IMR-90 (cell line): ENCODE data around the gene DAPK3. TPM values are rescaled to one million over a fixed set of nuclear protein-coding genes. Genes with fewer than 3 reads are reported as not detected.
A peak's percentile ranks its signal among the peaks of the same experiment; 100 is the strongest.

Experiments used
- ATAC-seq: fragments of 200-7000 bp; cut with Tn5 transposase; 2 replicates; pipeline ENCODE4 v1.9.1; 2020; ENCODE audit warnings: low read depth, mild to moderate bottlenecking, moderate library complexity
- BruUV-seq: library from RNA; stranded (reverse); fragments of 400-500 nt; replicated peaks from 2 replicates; lab custom pipeline; 2021; lab: Mats Ljungman, UMichigan
- CTCF ChIA-PET: fragments of 300-600 bp; formaldehyde crosslinking; extraction: SDS; loops from one replicate; lab custom pipeline; 2021; ENCODE audit warnings: antibody characterized with exemption; lab: Yijun Ruan, JAX
- POLR2A ChIA-PET: fragments of 300-600 bp; sonication (Branson Sonifier 250); formaldehyde crosslinking; loops from one replicate; lab custom pipeline; 2022; ENCODE audit warnings: antibody characterized with exemption; ENCODE audit not compliant: unreplicated experiment; lab: Charles Lee
- DNase-seq: peaks from one replicate; pipeline ENCODE4 v3.0.0; 2013
- H2AFZ ChIP-seq: replicated peaks from 2 replicates; pipeline ENCODE3; 2013; ENCODE audit warnings: low read length, mild to moderate bottlenecking; ENCODE audit not compliant: poor library complexity
- H2AK5ac ChIP-seq: 2 replicates; pipeline ENCODE4 v1.6.1; 2013; ENCODE audit warnings: low read depth, low read length, inconsistent platforms
- H2AK9ac ChIP-seq: replicated peaks from 2 replicates; pipeline ENCODE3; 2013; ENCODE audit warnings: mild to moderate bottlenecking, low read depth, low read length, moderate library complexity; ENCODE audit not compliant: poor library complexity
- H2BK120ac ChIP-seq: 2 replicates; pipeline ENCODE4 v1.6.1; 2013; ENCODE audit warnings: low read depth, low read length, inconsistent platforms
- H2BK15ac ChIP-seq: 3 replicates; pipeline ENCODE4 v1.6.1; 2013; ENCODE audit warnings: low read depth, low read length, inconsistent platforms
- H2BK20ac ChIP-seq: 2 replicates; pipeline ENCODE4 v1.6.1; 2013; ENCODE audit warnings: low read depth, mild to moderate bottlenecking, inconsistent platforms, low read length, moderate library complexity
- H2BK5ac ChIP-seq: 2 replicates; pipeline ENCODE4 v1.6.1; 2013; ENCODE audit warnings: mild to moderate bottlenecking, low read depth, low read length, inconsistent platforms; ENCODE audit not compliant: poor library complexity, severe bottlenecking
- H3K14ac ChIP-seq: replicated peaks from 2 replicates; pipeline ENCODE4 v1.6.1; 2013; ENCODE audit warnings: low read depth, low read length, inconsistent platforms
- H3K18ac ChIP-seq: 2 replicates; pipeline ENCODE4 v1.6.1; 2013; ENCODE audit warnings: low read depth, low read length, control low read depth
- H3K23ac ChIP-seq: 2 replicates; pipeline ENCODE4 v1.6.1; 2013; ENCODE audit warnings: low read depth, low read length, inconsistent platforms
- H3K27ac ChIP-seq: 2 replicates; pipeline ENCODE4 v1.5.1; 2013; ENCODE audit warnings: mild to moderate bottlenecking, control low read depth, low read length; ENCODE audit not compliant: insufficient read depth
- H3K27me3 ChIP-seq: 2 replicates; pipeline ENCODE4 v1.6.1; 2013; ENCODE audit warnings: low read length; ENCODE audit not compliant: control insufficient read depth, insufficient read depth
- H3K36me3 ChIP-seq: 2 replicates; pipeline ENCODE4 v1.6.1; 2013; ENCODE audit warnings: low read length, mixed read lengths; ENCODE audit not compliant: control insufficient read depth, insufficient read depth
- H3K4ac ChIP-seq: 2 replicates; pipeline ENCODE4 v1.6.1; 2013; ENCODE audit warnings: low read depth, low read length, inconsistent platforms
- H3K4me1 ChIP-seq: 2 replicates; pipeline ENCODE4 v1.6.1; 2013; ENCODE audit warnings: low read length, mixed read lengths; ENCODE audit not compliant: control insufficient read depth, insufficient read depth
- H3K4me2 ChIP-seq: 2 replicates; pipeline ENCODE4 v1.6.1; 2013; ENCODE audit warnings: low read depth, mild to moderate bottlenecking, control low read depth, low read length, moderate library complexity
- H3K4me3 ChIP-seq: 2 replicates; pipeline ENCODE4 v1.5.1; 2013; ENCODE audit warnings: low read depth, mild to moderate bottlenecking, control low read depth, low read length, moderate library complexity; ENCODE audit not compliant: insufficient read depth
- H3K56ac ChIP-seq: 2 replicates; pipeline ENCODE4 v1.6.1; 2013; ENCODE audit warnings: low read length, inconsistent platforms; ENCODE audit not compliant: insufficient read depth; ENCODE audit errors: extremely low read depth
- H3K79me1 ChIP-seq, 2 experiments: 2 replicates each; pipeline ENCODE4 v1.6.1; 2013; ENCODE audit warnings: low read length in 2 of 2, inconsistent platforms in 1 of 2, low read depth in 1 of 2
- H3K9ac ChIP-seq: 2 replicates; pipeline ENCODE4 v1.6.1; 2013; ENCODE audit warnings: low read depth, low read length, control low read depth
- H3K9me1 ChIP-seq: 2 replicates; pipeline ENCODE4 v1.6.1; 2013; ENCODE audit warnings: low read length, inconsistent platforms; ENCODE audit not compliant: insufficient read depth
- H3K9me3 ChIP-seq: 2 replicates; pipeline ENCODE4 v1.6.1; 2013; ENCODE audit warnings: low read length; ENCODE audit not compliant: control insufficient read depth, insufficient read depth
- H4K20me1 ChIP-seq: 2 replicates; pipeline ENCODE4 v1.6.1; 2013; ENCODE audit warnings: low read length, inconsistent platforms; ENCODE audit not compliant: insufficient read depth
- H4K5ac ChIP-seq: 2 replicates; pipeline ENCODE4 v1.6.1; 2013; ENCODE audit warnings: mild to moderate bottlenecking, low read depth, low read length, control low read depth
- H4K8ac ChIP-seq, 2 experiments: 2 replicates each; pipeline ENCODE4 v1.6.1; 2013; ENCODE audit warnings: low read depth in 2 of 2, low read length in 2 of 2, control low read depth in 1 of 2, inconsistent platforms in 1 of 2
- H4K91ac ChIP-seq: 2 replicates; pipeline ENCODE4 v1.6.1; 2013; ENCODE audit warnings: low read depth, low read length, inconsistent platforms; ENCODE audit not compliant: insufficient read depth
- SMC3 ChIP-seq: fragments of 150-350 bp; IDR thresholded peaks from 2 replicates; pipeline ENCODE4 v1.6.1; 2016; ENCODE audit warnings: low read depth, mild to moderate bottlenecking, antibody characterized with exemption, low read length, moderate library complexity
- WGBS, 2 experiments: methylation state at CpG; one replicate each; pipeline versions ENCODE4 v1.1.5 to v1.1.7; 2013; ENCODE audit warnings: missing lambda C conversion rate in 2 of 2; ENCODE audit not compliant: insufficient read length in 1 of 2; ENCODE audit errors: extremely low coverage in 2 of 2; 5-methylcytosine and 5-hydroxymethylcytosine counted together
- dilution Hi-C: fragments of 300-500 bp; cut with HindIII; formaldehyde crosslinking; loops from one replicate; pipeline ENCODE4 v1.14.3; 2018; ENCODE audit warnings: low sequenced_read_pairs; ENCODE audit not compliant: unreplicated experiment
- in situ Hi-C: fragments of 300-500 bp; cut with MboI; formaldehyde crosslinking; loops from 3 replicates; pipeline ENCODE4 v1.14.3; 2019; ENCODE audit warnings: low sequenced_read_pairs, inconsistent platforms, mixed read lengths
- intact Hi-C: fragments of 100-400 bp; cut with micrococcal nuclease; formaldehyde crosslinking; loops from 2 replicates; pipeline ENCODE4 v1.10.0; 2022
- polyA plus RNA-seq, 3 experiments: library from polyadenylated mRNA; depleted of rRNA; stranded (reverse); fragments of >200 nt; gene quantifications; 2 replicates each; pipeline ENCODE4 v1.2.3, GENCODE V29; 2012; ENCODE audit warnings: low replicate concordance in 1 of 3
- total RNA-seq: library from RNA; depleted of rRNA; stranded (reverse); fragments of >200 nt; gene quantifications from 2 replicates; pipeline ENCODE4 v1.2.3, GENCODE V29; 2012

The DAPK3 gene
- total and polyA plus RNA-seq, 2 of the 4 experiments (the other 2 are of a cell fraction) = 145 to 188 TPM

- Histone ChIP-seq H3K4ac (no peak overlapping the region), H2AK9ac (no peak overlapping the region), H3K9me1 (no peaks in the 10 kb centered on the region), H3K27me3 (peaks cover 7% of the 10 kb centered on the region), H3K14ac (no peak overlapping the region), H4K8ac (no peak overlapping the region), H3K4me2 (no peak overlapping the region), H2BK120ac (no peak overlapping the region), H3K36me3 (no peaks in the 10 kb centered on the region), H3K27ac (no peak overlapping the region), H2BK15ac (no peak overlapping the region), H3K9ac (no peak overlapping the region), H2AFZ (no peak overlapping the region), H2BK5ac (peak overlapping the region; percentile 26), H4K5ac (no peak overlapping the region), H2AK5ac (no peak overlapping the region), H4K20me1 (no peaks in the 10 kb centered on the region; the same call in 1 of the 2 replicates), H4K91ac (no peak overlapping the region), H3K4me3 (no peak overlapping the region), H3K23ac (no peak overlapping the region), H3K56ac (no peak overlapping the region), H3K4me1 (no peaks in the 10 kb centered on the region), H3K79me1 (no peaks in the 10 kb centered on the region), H3K18ac (no peak overlapping the region), H2BK20ac (no peak overlapping the region), H3K9me3 (peaks cover 5% of the 10 kb centered on the region; the same call in 1 of the 2 replicates)
- 29% methylated on average over 1 of the region's 1 CpG; no CpG with 5 or more reads in 1 of the 2 experiments for WGBS, 2 experiments
- dilution Hi-C loops (no loop called here), intact Hi-C loops (no loop called here), in situ Hi-C loops (no loop called here)
- no TSS peak for BruUV-seq
- ATAC-seq (no peak), DNase-seq (no peak)
- CTCF ChIA-PET = no interaction called here
- TF ChIP-seq SMC3 = no peak
- POLR2A ChIA-PET = no interaction called here
These were observed 47.0 kb downstream of the DAPK3 start for GRCh38 chr19:3923912-3924311.
